Hepatocyte (in vitro differentiated cells): Measurements from ENCODE around the gene INTS11.

ENCODE experiments used
- CTCF ChIP-seq: fragments of 200-600 bp; sonication (generic); IDR thresholded peaks from 2 replicates; pipeline ENCODE4 v1.5.1; 2016; ENCODE audit warnings: antibody characterized with exemption, mild to moderate bottlenecking; ENCODE audit not compliant: poor library complexity
- EZH2 ChIP-seq: fragments of 200-600 bp; sonication (generic); IDR thresholded peaks from 2 replicates; pipeline ENCODE4 v1.6.1; 2016; ENCODE audit warnings: antibody characterized with exemption, mild to moderate bottlenecking, borderline replicate concordance
- EZH2phosphoT487 ChIP-seq: fragments of 200-600 bp; sonication (generic); IDR thresholded peaks from one replicate; pipeline ENCODE4 v1.6.1; 2018; ENCODE audit warnings: antibody characterized with exemption, mild to moderate bottlenecking, low read depth, moderate library complexity; ENCODE audit not compliant: unreplicated experiment, severe bottlenecking

- TF ChIP-seq EZH2 = no peak
- no peak for TF ChIP-seq CTCF
- no peak for TF ChIP-seq EZH2phosphoT487
Measured at GRCh38 chr1:1281533-1282321, 42.7 kb downstream of the INTS11 start.
